Fibroblast of lung (primary cell): Measurements from ENCODE around the gene MRPS31.

ENCODE experiments used
- EZH2 ChIP-seq: IDR thresholded peaks from 2 replicates; pipeline ENCODE4 v1.5.1; 2012; ENCODE audit warnings: low read length, control low read depth, mild to moderate bottlenecking; ENCODE audit errors: missing control alignments
- TF ChIP-seq, protein P1 (sequence below), 2 donors: IDR thresholded peaks in 1 of 2; conservative IDR thresholded peaks in 1 of 2; 1 replicate in 1 of 2; 2 replicates in 1 of 2; pipeline ENCODE4 v1.5.1; 2011 to 2012; ENCODE audit warnings: low read length in 2 of 2, control low read depth in 1 of 2, inconsistent platforms in 1 of 2, low read depth in 1 of 2, mild to moderate bottlenecking in 1 of 2

DNA sequence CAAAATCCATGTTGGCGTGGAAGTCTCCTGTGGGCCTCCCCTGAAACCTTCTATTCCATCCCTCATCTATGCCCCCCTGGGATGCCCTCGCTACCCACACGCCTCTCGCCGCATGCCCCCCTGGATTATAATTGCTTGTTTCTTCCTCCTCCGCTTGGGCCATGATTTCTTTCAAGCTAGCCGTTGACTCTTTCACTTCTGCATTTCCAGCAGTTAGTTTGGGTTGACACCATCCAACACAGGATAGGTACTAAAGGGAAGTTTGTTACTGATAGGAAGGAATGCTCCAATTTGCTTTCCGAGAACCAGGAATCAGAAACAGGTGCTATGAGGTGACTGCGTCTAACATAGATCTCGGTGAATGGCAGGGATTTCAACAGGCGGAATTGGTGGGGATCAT, 10.7 kb upstream of the MRPS31 start:
- TF ChIP-seq, protein P1, sequence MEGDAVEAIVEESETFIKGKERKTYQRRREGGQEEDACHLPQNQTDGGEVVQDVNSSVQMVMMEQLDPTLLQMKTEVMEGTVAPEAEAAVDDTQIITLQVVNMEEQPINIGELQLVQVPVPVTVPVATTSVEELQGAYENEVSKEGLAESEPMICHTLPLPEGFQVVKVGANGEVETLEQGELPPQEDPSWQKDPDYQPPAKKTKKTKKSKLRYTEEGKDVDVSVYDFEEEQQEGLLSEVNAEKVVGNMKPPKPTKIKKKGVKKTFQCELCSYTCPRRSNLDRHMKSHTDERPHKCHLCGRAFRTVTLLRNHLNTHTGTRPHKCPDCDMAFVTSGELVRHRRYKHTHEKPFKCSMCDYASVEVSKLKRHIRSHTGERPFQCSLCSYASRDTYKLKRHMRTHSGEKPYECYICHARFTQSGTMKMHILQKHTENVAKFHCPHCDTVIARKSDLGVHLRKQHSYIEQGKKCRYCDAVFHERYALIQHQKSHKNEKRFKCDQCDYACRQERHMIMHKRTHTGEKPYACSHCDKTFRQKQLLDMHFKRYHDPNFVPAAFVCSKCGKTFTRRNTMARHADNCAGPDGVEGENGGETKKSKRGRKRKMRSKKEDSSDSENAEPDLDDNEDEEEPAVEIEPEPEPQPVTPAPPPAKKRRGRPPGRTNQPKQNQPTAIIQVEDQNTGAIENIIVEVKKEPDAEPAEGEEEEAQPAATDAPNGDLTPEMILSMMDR (conservative IDR thresholded peaks at IDR 0.05 in 1 of 2, IDR thresholded peaks at IDR 0.05 in 1 of 2; ENCODE audit: low read depth in 1 of 2, low read length in 2 of 2) = no peak
- TF ChIP-seq EZH2 = no peak
